H1 (cell line): ENCODE results near the gene ZNF214. TPM values are rescaled to one million over a fixed set of nuclear protein-coding genes. Genes with fewer than 3 reads are reported as not detected.

Experiments
- CBX8 ChIP-seq: fragments of 300-800, 300-1000 bp; sonication (generic); IDR thresholded peaks from 2 replicates; pipeline ENCODE4 v1.7.1; 2016; ENCODE audit warnings: low read depth, low read length, borderline replicate concordance
- CEBPB ChIP-seq: IDR thresholded peaks from 2 replicates; pipeline ENCODE4 v1.6.1; 2012; ENCODE audit warnings: low read depth, low read length
- CHD2 ChIP-seq: IDR thresholded peaks from 2 replicates; pipeline ENCODE4 v1.6.1; 2012; ENCODE audit warnings: low read length, improper control_type of control experiment
- CREB1 ChIP-seq: IDR thresholded peaks from 2 replicates; pipeline ENCODE4 v1.6.1; 2012; ENCODE audit warnings: inconsistent platforms
- HDAC6 ChIP-seq: IDR thresholded peaks from one replicate; pipeline ENCODE4 v1.7.1; 2012; ENCODE audit warnings: low read depth, mild to moderate bottlenecking, inconsistent platforms, low read length, moderate library complexity
- JUN ChIP-seq: IDR thresholded peaks from 2 replicates; pipeline ENCODE4 v1.6.1; 2011; ENCODE audit warnings: low read depth, mild to moderate bottlenecking, improper control_type of control experiment, low read length
- NANOG ChIP-seq: IDR thresholded peaks from 2 replicates; pipeline ENCODE4 v1.6.1; 2011; ENCODE audit warnings: low read length, low read depth, mild to moderate bottlenecking, inconsistent platforms; ENCODE audit not compliant: insufficient read depth, poor library complexity, severe bottlenecking
- SIN3A ChIP-seq, 2 experiments: IDR thresholded peaks in 1 of 2; conservative IDR thresholded peaks in 1 of 2; 2 replicates each; pipeline ENCODE4 v1.6.1; 2011 to 2012; ENCODE audit warnings: low read length in 2 of 2, improper control_type of control experiment in 1 of 2, low read depth in 1 of 2, mild to moderate bottlenecking in 1 of 2
- SP1 ChIP-seq: IDR thresholded peaks from 2 replicates; pipeline ENCODE4 v1.6.1; 2011; ENCODE audit warnings: low read depth, low read length
- ZNF274 ChIP-seq: IDR thresholded peaks from 2 replicates; pipeline ENCODE4 v1.7.0; 2012; ENCODE audit warnings: low read length, borderline replicate concordance; ENCODE audit errors: extremely low read depth
- polyA plus RNA-seq, 7 experiments: library from polyadenylated mRNA; depleted of rRNA in 3 of 7; stranded (reverse) in 5 of 7; unstranded in 2 of 7; fragments of >200 nt in 5 of 7; fragments of 200-250 nt in 2 of 7; gene quantifications; 1 replicate in 5 of 7; 2 replicates in 1 of 7; 4 replicates in 1 of 7; pipeline versions ENCODE4 v1.2.1 to v1.2.3, GENCODE V29; 2011 to 2013; ENCODE audit warnings: missing spikeins in 2 of 7, mixed read lengths in 2 of 7
- total RNA-seq: library from RNA; stranded (reverse); fragmentation: NEBNext Ultra II Directional; extraction: Animal tissue kit (Norgen Biotek cat#: 25700); gene quantifications from 2 replicates; pipeline ENCODE4 v1.2.1, GENCODE V29; 2021
- TF ChIP-seq, protein P1 (sequence below): fragments of 300-600 bp; sonication (generic); IDR thresholded peaks from 2 replicates; pipeline ENCODE4 v1.7.1; 2012; ENCODE audit warnings: low read length, moderate library complexity, mild to moderate bottlenecking, inconsistent platforms; ENCODE audit not compliant: insufficient replicate concordance

The ZNF214 gene
- total and polyA plus RNA-seq, 2 of the 8 experiments (the other 6 are each of a cell fraction or from before 2014, with no cell fraction given), result 0.80 to 3.2 TPM

DNA sequence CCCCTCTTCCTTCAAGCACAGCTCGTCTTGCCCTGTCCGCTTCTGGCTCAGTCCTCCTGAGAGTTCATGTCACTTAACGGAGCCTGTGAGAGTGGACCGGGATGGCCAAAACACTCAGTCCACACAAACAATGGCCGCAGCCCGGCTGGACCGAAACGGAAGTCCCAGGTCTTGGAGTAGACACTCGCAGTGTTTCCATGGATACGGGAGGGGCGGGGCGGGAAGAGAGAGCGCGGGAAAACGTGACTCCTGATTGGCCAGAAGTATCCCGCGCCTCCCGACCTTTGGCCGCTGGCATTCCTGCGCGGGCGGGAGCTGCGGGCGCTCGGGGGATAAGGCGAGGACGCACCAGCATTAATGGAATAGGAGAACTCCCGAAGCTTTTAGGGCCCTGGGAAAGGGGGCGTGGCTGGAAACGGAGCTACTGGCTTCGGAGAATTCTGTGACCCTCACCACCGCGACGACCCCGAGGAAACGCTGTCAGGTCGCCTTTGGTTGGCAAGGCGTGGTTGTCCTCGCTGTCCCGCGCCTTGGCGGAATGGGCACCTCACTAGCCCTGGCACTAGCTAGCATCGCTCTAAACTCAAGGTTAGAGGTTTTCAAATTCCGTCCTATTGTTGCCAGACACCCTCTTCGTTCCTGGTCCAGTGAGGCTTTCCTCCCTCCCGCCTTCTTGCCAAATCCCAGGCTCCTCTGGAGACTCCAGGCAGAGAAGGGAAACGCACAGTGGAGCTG lies at the start of gene ZNF214, which contains the start of gene NLRP14 (continued):
- TF ChIP-seq, protein P1, sequence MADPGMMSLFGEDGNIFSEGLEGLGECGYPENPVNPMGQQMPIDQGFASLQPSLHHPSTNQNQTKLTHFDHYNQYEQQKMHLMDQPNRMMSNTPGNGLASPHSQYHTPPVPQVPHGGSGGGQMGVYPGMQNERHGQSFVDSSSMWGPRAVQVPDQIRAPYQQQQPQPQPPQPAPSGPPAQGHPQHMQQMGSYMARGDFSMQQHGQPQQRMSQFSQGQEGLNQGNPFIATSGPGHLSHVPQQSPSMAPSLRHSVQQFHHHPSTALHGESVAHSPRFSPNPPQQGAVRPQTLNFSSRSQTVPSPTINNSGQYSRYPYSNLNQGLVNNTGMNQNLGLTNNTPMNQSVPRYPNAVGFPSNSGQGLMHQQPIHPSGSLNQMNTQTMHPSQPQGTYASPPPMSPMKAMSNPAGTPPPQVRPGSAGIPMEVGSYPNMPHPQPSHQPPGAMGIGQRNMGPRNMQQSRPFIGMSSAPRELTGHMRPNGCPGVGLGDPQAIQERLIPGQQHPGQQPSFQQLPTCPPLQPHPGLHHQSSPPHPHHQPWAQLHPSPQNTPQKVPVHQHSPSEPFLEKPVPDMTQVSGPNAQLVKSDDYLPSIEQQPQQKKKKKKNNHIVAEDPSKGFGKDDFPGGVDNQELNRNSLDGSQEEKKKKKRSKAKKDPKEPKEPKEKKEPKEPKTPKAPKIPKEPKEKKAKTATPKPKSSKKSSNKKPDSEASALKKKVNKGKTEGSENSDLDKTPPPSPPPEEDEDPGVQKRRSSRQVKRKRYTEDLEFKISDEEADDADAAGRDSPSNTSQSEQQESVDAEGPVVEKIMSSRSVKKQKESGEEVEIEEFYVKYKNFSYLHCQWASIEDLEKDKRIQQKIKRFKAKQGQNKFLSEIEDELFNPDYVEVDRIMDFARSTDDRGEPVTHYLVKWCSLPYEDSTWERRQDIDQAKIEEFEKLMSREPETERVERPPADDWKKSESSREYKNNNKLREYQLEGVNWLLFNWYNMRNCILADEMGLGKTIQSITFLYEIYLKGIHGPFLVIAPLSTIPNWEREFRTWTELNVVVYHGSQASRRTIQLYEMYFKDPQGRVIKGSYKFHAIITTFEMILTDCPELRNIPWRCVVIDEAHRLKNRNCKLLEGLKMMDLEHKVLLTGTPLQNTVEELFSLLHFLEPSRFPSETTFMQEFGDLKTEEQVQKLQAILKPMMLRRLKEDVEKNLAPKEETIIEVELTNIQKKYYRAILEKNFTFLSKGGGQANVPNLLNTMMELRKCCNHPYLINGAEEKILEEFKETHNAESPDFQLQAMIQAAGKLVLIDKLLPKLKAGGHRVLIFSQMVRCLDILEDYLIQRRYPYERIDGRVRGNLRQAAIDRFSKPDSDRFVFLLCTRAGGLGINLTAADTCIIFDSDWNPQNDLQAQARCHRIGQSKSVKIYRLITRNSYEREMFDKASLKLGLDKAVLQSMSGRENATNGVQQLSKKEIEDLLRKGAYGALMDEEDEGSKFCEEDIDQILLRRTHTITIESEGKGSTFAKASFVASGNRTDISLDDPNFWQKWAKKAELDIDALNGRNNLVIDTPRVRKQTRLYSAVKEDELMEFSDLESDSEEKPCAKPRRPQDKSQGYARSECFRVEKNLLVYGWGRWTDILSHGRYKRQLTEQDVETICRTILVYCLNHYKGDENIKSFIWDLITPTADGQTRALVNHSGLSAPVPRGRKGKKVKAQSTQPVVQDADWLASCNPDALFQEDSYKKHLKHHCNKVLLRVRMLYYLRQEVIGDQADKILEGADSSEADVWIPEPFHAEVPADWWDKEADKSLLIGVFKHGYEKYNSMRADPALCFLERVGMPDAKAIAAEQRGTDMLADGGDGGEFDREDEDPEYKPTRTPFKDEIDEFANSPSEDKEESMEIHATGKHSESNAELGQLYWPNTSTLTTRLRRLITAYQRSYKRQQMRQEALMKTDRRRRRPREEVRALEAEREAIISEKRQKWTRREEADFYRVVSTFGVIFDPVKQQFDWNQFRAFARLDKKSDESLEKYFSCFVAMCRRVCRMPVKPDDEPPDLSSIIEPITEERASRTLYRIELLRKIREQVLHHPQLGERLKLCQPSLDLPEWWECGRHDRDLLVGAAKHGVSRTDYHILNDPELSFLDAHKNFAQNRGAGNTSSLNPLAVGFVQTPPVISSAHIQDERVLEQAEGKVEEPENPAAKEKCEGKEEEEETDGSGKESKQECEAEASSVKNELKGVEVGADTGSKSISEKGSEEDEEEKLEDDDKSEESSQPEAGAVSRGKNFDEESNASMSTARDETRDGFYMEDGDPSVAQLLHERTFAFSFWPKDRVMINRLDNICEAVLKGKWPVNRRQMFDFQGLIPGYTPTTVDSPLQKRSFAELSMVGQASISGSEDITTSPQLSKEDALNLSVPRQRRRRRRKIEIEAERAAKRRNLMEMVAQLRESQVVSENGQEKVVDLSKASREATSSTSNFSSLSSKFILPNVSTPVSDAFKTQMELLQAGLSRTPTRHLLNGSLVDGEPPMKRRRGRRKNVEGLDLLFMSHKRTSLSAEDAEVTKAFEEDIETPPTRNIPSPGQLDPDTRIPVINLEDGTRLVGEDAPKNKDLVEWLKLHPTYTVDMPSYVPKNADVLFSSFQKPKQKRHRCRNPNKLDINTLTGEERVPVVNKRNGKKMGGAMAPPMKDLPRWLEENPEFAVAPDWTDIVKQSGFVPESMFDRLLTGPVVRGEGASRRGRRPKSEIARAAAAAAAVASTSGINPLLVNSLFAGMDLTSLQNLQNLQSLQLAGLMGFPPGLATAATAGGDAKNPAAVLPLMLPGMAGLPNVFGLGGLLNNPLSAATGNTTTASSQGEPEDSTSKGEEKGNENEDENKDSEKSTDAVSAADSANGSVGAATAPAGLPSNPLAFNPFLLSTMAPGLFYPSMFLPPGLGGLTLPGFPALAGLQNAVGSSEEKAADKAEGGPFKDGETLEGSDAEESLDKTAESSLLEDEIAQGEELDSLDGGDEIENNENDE, result no peak
- TF ChIP-seq SP1 (peak; percentile 76; the same call in 1 of the 2 replicates), HDAC6 (no peak), CEBPB (no peak), CHD2 (0 out of 2 replicates have a peak, but pooled peaks have one; percentile 56), CBX8 (no peak), CREB1 (peak; percentile 73; the same call in 1 of the 2 replicates), JUN (no peak), ZNF274 (no peak), NANOG (no peak), SIN3A (conservative IDR thresholded peaks at IDR 0.05 in 1 of 2, IDR thresholded peaks at IDR 0.05 in 1 of 2; ENCODE audit: low read depth in 1 of 2, low read length in 2 of 2) (peak; percentile 80 to 93; a peak in 3 of 4 replicates)
